Stimulated activated CD4-positive, alpha-beta T cell treated with anti-CD3 and anti-CD28 coated beads, Interleukin-4, amount 100 ng/mL, for 24 hours (primary cell): ENCODE measurements around the gene BCAR3.

Source experiments
- DNase-seq: peaks from one replicate; pipeline ENCODE4 v3.0.0-alpha.2; 2020

BCAR3 gene

DNA sequence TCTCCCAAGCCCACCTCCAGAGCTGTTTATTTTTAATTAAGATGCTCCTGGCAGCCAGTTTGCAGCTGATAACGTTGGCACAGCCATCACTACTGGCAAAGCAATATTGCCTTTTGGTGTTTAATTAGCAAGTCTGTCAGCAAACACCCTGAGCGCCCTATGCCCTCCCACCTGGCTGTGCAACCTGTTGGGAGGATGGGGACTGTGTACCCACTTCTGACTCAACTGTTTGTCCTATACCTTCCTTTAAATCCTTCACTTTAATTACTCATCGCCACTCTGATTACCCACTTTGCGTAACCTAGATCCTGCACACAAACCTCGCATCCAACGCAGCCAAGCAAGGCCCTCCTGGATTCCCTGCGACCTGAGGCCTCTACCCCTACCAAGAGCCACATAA is 67.1 kb downstream of the BCAR3 start:
- DNase-seq, result no peak

GRCh38 chr1:93613898-93614297 is 67.7 kb downstream of the BCAR3 start:
- DNase-seq, result no peak

DNA sequence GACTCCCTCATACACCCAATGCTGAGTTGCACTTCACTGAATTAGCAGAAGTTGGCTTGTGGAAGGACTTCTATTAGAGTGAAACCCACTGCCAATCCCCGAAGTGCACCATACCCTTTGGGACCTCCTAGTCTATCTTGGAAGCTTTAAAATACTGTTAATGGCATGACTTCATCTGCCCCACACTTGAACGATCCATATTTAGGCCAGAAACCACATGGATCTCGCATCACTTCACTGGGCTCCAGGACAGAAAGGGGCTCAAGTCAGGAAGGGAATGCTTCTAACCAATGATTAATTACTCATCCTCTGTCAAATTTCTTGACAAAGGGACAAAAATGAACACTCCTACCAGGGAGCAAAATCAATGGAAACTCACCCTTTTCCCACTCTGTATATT is 69.1 kb downstream of the BCAR3 start:
- no peak for DNase-seq

GRCh38 chr1:93611668-93612067 is 70.0 kb downstream of the BCAR3 start:
- no peak for DNase-seq

- no peak for DNase-seq
These were observed 72.1 kb downstream of the BCAR3 start for GRCh38 chr1:93609536-93609935.

GRCh38 chr1:93608187-93609109 is 73.2 kb downstream of the BCAR3 start:
- DNase-seq, result peak; percentile 28

DNA sequence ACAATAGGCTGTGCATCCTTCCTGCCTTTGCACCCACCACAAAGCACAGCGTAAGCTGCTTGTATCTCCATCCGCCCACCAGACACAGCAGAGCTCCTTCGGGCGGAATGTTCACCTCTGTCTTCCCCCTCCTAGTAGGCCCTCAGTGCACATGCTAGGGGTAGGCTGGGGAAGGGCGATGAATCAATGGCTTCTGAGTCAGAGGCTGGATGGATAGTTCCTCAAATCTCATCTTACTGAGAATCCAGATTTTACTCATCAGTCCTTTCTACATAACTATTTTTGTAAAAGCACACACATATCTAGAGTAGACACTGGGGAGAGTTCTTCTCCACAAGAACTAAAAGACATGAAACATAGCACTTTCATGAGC is 73.8 kb downstream of the BCAR3 start:
- peak; percentile 76 for DNase-seq

DNA sequence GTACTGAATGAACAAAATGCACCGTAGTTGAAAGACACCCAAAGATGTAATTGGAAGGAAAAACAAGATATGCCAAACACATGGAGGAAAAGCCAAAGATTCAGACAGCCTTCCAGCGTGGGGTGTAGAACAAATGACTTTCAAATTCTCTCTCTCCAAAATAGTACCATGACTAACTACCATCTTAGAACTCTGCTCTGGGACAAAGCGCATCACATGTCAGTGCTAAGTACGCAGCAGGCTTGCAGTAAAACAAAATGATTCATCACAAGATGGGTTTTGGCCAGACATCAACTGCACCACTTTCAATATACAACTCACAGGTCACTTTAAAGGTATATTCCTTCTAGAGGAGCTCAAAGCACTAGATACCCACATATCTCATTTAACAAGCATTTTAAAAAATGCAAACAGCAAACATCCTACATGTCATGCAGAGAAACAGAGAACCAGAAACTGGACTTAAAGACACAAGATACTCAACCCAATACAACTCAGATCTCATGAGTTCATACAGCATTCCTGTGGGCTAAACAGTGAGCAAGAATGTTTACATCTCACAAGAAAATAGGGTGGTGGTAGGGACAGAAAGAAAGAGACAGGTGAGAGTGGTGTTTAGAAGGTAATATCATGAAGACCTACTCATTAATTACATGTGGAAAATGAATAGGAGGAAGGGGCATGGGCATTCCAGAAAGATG is 75.7 kb downstream of the BCAR3 start:
- no peak for DNase-seq

GRCh38 chr1:93605026-93605568 is 76.5 kb downstream of the BCAR3 start:
- DNase-seq, result no peak

DNA sequence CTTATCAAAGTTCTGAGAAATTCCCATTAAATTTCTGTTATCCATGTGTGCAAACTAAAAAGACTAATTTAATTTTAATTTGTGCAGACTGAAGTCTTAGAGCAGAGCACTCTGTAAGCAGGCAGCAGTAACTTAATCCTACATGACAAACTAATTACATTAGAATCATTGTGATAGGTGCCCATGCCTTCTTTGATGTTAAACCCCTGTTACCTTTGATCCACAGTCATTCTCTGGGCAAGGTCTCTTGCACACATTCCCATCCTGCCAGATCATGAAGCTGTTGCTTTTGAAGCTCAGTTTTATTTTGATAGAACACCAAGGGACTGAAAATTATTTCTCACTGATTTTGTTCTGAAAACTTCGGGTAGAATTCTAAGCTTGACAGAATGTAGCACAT is 77.2 kb downstream of the BCAR3 start:
- DNase-seq, result no peak

DNA sequence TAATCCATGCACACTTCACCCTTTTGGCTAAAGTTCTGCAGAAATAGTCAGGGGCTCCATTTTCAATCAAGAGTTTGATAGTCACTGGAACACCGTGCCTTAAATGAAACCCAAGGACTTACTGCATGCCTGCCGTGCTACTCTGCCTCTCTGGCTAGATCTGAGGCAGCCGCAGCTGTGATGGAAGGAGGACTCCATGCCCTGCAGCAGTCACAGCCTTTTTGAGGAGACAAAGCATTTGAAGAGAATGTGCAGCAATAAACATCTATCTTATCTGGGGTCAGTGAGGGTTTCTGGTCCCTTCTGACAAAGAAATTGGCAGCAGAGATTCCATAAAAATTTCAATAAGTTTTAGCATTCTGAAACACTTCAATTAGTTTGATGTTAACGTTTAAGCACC is 78.0 kb downstream of the BCAR3 start:
- no peak for DNase-seq

- DNase-seq, result no peak
These were observed 78.5 kb downstream of the BCAR3 start for GRCh38 chr1:93603106-93603505.

- no peak for DNase-seq
These were observed 79.5 kb downstream of the BCAR3 start for GRCh38 chr1:93602101-93602500.

DNA sequence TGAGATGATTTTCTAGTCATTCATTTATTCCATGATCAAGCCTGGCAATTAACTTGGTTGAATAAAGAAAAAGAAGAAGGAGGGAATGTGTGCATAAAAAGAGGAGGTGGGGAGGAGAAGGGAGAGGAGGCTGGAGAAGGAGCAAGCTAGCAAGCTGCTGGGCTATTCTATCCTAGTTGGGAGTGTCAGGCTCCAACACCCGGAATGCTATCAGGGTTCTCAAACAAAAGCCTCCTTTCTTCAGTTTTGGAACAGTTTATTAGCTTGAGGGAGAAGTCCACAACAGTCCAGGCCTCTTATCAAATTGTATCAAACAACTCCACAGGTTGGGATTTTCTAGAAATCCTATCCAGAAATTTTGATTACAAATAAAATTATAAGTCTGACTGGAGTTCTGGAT is 80.0 kb downstream of the BCAR3 start:
- DNase-seq, result no peak

GRCh38 chr1:93600663-93601062 is 81.0 kb downstream of the BCAR3 start:
- no peak for DNase-seq

DNA sequence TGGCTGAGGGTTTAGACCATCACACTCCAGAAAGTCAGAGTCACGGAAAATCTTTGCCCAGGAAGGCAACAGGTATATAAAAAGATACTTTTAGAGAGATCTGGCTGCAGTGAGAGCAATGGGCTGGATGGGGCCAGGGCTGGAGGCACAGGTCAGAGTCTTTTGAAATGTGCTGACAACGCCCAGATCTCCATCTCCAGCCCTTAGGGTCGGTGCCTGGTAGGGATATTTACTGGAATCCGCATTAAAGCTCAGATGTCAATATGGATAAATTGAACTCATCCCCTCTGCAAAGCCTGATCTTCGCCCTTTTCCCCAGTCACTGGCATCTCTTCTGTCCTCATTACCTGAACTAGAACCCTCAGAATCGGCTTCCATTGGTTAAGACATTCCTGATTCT is 82.2 kb downstream of the BCAR3 start:
- no peak for DNase-seq

- DNase-seq, result no peak
These were observed 82.7 kb downstream of the BCAR3 start for GRCh38 chr1:93598861-93599439.

GRCh38 chr1:93598396-93598795 is 83.2 kb downstream of the BCAR3 start:
- DNase-seq, result no peak

GRCh38 chr1:93597709-93598108 is 83.9 kb downstream of the BCAR3 start:
- no peak for DNase-seq

- DNase-seq, result no peak
These were observed 85.1 kb downstream of the BCAR3 start for GRCh38 chr1:93596329-93597089.

DNA sequence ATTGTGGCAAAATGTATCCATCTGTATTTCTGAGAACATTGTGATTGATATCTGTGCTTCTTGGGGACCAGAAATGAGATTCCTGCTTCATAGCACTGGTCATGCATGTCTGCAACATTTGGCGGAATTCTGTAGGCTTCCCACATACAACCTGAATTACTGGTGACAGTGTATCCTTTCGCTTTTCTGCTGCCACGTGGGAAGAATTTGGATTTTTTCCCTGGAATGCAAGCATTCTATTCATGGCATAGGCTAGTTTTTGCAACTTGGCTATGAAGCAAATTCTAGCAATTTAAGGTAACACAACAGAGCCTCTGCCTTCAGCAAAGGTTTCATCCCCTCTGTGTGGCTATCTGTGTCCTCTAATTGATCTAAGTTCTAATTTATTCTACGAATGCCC is 85.9 kb downstream of the BCAR3 start:
- no peak for DNase-seq

GRCh38 chr1:93595266-93595665 is 86.4 kb downstream of the BCAR3 start:
- DNase-seq, result no peak

DNA sequence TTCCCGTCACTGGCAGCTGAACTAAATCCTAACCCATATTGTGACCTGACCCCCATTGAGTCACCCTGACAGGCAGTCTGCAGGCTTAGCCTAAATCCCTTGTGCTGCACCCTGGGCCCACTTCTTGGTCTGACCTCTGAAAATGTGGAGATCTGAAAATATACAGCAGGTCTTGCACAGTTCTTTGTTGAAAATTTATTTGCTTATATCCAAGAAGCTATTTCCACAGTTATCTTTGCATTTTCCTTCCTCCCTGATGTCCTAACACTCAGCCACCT is 87.1 kb downstream of the BCAR3 start:
- DNase-seq, result no peak
